ENCODE measurements around the gene IYD.

IYD gene

DNA sequence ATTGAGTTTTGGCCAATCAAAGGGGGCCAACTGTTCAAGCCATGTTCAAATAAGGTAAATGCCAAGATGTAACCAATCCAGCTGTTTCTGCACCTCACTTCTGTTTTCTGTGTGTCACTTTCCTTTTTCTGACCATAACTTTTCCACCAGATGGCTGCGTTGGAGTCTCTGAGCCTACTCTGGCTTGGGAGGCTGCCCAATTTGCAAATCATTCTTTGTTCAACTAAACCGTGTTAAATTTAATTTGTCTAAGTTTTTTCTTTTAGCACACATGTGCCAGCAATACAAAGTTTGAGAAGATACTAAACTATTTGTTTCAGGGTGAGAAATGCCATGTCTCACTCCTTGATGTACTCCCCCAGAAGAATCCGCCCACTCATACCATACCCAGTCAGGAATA, 52.1 kb downstream of the IYD start:
- H3K9ac ChIP-seq = no peak overlapping the region
- no peaks in the 10 kb centered on the region for H3K36me3 ChIP-seq (ENCODE audit: insufficient read depth)
- H3K27ac ChIP-seq = no peak overlapping the region
- no peaks in the 10 kb centered on the region for H4K20me1 ChIP-seq (ENCODE audit: insufficient read depth)
- H3K4me2 ChIP-seq = no peak overlapping the region
- peaks cover 21% of the 10 kb centered on the region for H3K4me1 ChIP-seq (ENCODE audit: low read depth, poor library complexity, severe bottlenecking)
- no peak overlapping the region for H3K4me3 ChIP-seq (IDR thresholded peaks at IDR 0.05; ENCODE audit: insufficient read depth, low read depth, low read length)
- no peaks in the 10 kb centered on the region for H3K79me2 ChIP-seq (ENCODE audit: insufficient read depth, low read depth)
- TF ChIP-seq, protein P1, sequence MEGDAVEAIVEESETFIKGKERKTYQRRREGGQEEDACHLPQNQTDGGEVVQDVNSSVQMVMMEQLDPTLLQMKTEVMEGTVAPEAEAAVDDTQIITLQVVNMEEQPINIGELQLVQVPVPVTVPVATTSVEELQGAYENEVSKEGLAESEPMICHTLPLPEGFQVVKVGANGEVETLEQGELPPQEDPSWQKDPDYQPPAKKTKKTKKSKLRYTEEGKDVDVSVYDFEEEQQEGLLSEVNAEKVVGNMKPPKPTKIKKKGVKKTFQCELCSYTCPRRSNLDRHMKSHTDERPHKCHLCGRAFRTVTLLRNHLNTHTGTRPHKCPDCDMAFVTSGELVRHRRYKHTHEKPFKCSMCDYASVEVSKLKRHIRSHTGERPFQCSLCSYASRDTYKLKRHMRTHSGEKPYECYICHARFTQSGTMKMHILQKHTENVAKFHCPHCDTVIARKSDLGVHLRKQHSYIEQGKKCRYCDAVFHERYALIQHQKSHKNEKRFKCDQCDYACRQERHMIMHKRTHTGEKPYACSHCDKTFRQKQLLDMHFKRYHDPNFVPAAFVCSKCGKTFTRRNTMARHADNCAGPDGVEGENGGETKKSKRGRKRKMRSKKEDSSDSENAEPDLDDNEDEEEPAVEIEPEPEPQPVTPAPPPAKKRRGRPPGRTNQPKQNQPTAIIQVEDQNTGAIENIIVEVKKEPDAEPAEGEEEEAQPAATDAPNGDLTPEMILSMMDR (conservative IDR thresholded peaks at IDR 0.05; ENCODE audit: low read depth, low read length) = no peak
- no peaks in the 10 kb centered on the region for H3K27me3 ChIP-seq (ENCODE audit: insufficient read depth, low read depth)
- H2AFZ ChIP-seq (ENCODE audit: low read depth) = no peak overlapping the region

DNA sequence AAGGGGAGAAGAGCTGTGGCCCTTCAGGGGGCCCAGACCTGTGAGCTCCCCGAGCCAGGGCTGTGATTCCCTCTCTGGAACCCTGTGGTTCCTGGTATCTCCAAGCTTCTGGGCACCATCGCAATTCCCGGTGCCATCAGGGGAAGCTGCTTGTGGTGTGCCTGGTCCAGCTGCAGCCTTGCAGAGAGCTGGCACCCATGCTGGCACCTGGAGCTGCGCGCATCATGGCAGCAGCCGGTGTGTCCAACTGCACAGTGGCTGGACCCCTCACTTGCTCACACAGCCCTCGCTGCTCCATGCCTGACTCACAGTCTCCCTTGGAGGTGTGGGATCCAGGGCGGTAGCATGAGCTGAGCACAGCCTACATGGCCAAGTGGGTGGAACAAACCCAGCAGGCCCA, 56.7 kb downstream of the IYD start:
- no peak overlapping the region for H3K27ac ChIP-seq
- H4K20me1 ChIP-seq (ENCODE audit: insufficient read depth) = no peaks in the 10 kb centered on the region
- TF ChIP-seq, protein P1 (conservative IDR thresholded peaks at IDR 0.05; ENCODE audit: low read depth, low read length) = no peak
- H3K4me1 ChIP-seq (ENCODE audit: low read depth, poor library complexity, severe bottlenecking) = no peaks in the 10 kb centered on the region
- H3K79me2 ChIP-seq (ENCODE audit: insufficient read depth, low read depth) = no peaks in the 10 kb centered on the region
- H3K36me3 ChIP-seq (ENCODE audit: insufficient read depth) = no peaks in the 10 kb centered on the region
- H3K4me2 ChIP-seq = no peak overlapping the region
- no peak overlapping the region for H3K4me3 ChIP-seq (IDR thresholded peaks at IDR 0.05; ENCODE audit: insufficient read depth, low read depth, low read length)
- H3K27me3 ChIP-seq (ENCODE audit: insufficient read depth, low read depth) = no peaks in the 10 kb centered on the region
- H2AFZ ChIP-seq (ENCODE audit: low read depth) = no peak overlapping the region
- H3K9ac ChIP-seq = no peak overlapping the region

DNA sequence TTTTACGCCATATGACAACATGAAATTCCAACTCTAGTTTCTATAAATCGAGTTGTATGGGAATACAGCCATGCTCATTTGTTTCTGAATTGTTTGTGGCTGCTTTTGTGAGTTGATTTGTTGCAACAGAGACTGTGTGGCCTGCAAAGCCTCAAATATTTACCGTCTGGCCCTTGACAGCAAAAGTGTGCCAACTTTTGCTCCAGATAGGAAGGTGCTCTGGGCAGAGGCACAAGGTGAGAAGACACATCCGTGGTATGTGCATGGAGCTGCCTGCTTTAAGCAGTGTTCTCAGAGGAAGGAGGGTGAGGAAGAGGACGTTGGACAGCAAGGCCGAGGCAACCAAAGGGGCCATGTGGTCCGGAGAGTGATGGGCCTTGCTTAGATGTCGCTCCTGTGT, 57.4 kb downstream of the IYD start:
- Histone ChIP-seq H3K79me2 (ENCODE audit: insufficient read depth, low read depth) (no peaks in the 10 kb centered on the region), H3K27ac (no peak overlapping the region), H3K9ac (no peak overlapping the region), H3K4me2 (no peak overlapping the region), H4K20me1 (ENCODE audit: insufficient read depth) (no peaks in the 10 kb centered on the region), H3K4me3 (IDR thresholded peaks at IDR 0.05; ENCODE audit: insufficient read depth, low read depth, low read length) (no peak overlapping the region), H3K4me1 (ENCODE audit: low read depth, poor library complexity, severe bottlenecking) (no peaks in the 10 kb centered on the region), H3K36me3 (ENCODE audit: insufficient read depth) (no peaks in the 10 kb centered on the region), H3K27me3 (ENCODE audit: insufficient read depth, low read depth) (no peaks in the 10 kb centered on the region), H2AFZ (ENCODE audit: low read depth) (no peak overlapping the region)
- TF ChIP-seq, protein P1 (conservative IDR thresholded peaks at IDR 0.05; ENCODE audit: low read depth, low read length) = no peak

DNA sequence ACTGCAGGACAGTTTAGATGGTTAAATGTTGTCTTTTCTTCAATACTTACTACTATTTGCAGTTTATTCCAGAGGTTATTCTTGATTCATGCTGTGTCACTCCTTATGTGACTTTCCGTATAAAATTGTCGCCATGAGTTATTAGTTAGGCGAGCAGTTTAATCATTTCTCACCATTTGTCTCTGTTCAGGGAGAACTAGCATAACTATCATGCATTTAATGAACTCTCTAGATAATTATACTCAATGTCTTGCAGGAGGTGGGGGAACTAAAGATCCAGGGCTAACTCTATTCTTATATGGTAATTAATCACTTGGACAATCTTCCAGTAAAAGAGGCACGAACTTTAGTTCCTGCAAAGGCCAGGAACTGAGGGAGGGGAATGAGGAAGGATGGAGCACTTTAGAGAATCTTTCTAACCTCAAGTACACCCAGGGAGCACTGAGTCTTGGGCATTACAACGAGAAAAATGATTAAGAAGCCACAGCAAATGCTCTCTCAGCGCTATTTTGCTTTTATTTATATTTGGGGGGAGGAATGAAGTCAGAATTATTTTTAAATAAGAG, 58.3 kb downstream of the IYD start:
- no peak overlapping the region for H3K27ac ChIP-seq

More for the DNA sequence above, 58.3 kb downstream of the IYD start:
- Histone ChIP-seq H4K20me1 (ENCODE audit: insufficient read depth) (no peaks in the 10 kb centered on the region), H3K4me3 (IDR thresholded peaks at IDR 0.05; ENCODE audit: insufficient read depth, low read depth, low read length) (no peak overlapping the region), H2AFZ (ENCODE audit: low read depth) (no peak overlapping the region), H3K9ac (no peak overlapping the region), H3K4me2 (no peak overlapping the region), H3K4me1 (ENCODE audit: low read depth, poor library complexity, severe bottlenecking) (no peaks in the 10 kb centered on the region), H3K79me2 (ENCODE audit: insufficient read depth, low read depth) (no peaks in the 10 kb centered on the region), H3K36me3 (ENCODE audit: insufficient read depth) (no peaks in the 10 kb centered on the region), H3K27me3 (ENCODE audit: insufficient read depth, low read depth) (no peaks in the 10 kb centered on the region)
- TF ChIP-seq, protein P1 (conservative IDR thresholded peaks at IDR 0.05; ENCODE audit: low read depth, low read length) = no peak

Measured in KMS-11 (cell line).